SK-N-SH treated with all-trans-retinoic acid at 6 μM for 48 hours (cell line): Measurements from ENCODE around the gene HOXC10.

ENCODE experiments used
- ATAC-seq: fragments of 200-7000 bp; cut with Tn5 transposase; 3 replicates; pipeline ENCODE4 v1.9.1; 2020; ENCODE audit warnings: mild to moderate bottlenecking, moderate library complexity
- ARNTL ChIP-seq: fragments of 450-650 bp; formaldehyde crosslinking; IDR thresholded peaks from 2 replicates; pipeline ENCODE4 v1.5.0; 2020; ENCODE audit warnings: low read depth, mild to moderate bottlenecking, moderate library complexity, borderline replicate concordance
- BACH2 ChIP-seq: fragments of 250-450 bp; sonication (Bioruptor Pico); IDR thresholded peaks from 2 replicates; pipeline ENCODE4 v1.9.0; 2021; ENCODE audit warnings: mild to moderate bottlenecking, borderline replicate concordance
- CSDC2 ChIP-seq: fragments of 250-450 bp; sonication (Bioruptor Pico); IDR thresholded peaks from 2 replicates; pipeline ENCODE4 v1.5.0; 2020; ENCODE audit warnings: mild to moderate bottlenecking, moderate library complexity
- CSRNP3 ChIP-seq: fragments of 250-450 bp; sonication (Bioruptor Pico); IDR thresholded peaks from 2 replicates; pipeline ENCODE4 v1.5.1; 2021; ENCODE audit warnings: mild to moderate bottlenecking, moderate library complexity
- ESRRG ChIP-seq: fragments of 250-450 bp; sonication (Bioruptor Pico); IDR thresholded peaks from 2 replicates; pipeline ENCODE4 v1.6.1; 2021; ENCODE audit warnings: mild to moderate bottlenecking
- GLIS3 ChIP-seq: fragments of 250-450 bp; sonication (Bioruptor Pico); IDR thresholded peaks from 2 replicates; pipeline ENCODE4 v1.5.0; 2020; ENCODE audit warnings: mild to moderate bottlenecking, moderate library complexity
- ISL1 ChIP-seq: fragments of 250-450 bp; sonication (Bioruptor Pico); IDR thresholded peaks from 2 replicates; pipeline ENCODE4 v2.1.2; 2022; ENCODE audit warnings: mild to moderate bottlenecking, moderate library complexity
- OSR1 ChIP-seq: fragments of 250-450 bp; sonication (Bioruptor Pico); IDR thresholded peaks from 2 replicates; pipeline ENCODE4 v1.8.0; 2022; ENCODE audit warnings: moderate library complexity, mild to moderate bottlenecking, inconsistent platforms
- PATZ1 ChIP-seq: fragments of 250-450 bp; sonication (Bioruptor Pico); IDR thresholded peaks from 2 replicates; pipeline ENCODE4 v1.8.0; 2020; ENCODE audit warnings: mild to moderate bottlenecking, moderate library complexity, borderline replicate concordance
- POU6F1 ChIP-seq: fragments of 250-450 bp; sonication (Bioruptor Pico); IDR thresholded peaks from 2 replicates; pipeline ENCODE4 v1.8.0; 2021; ENCODE audit warnings: low read depth, mild to moderate bottlenecking, moderate library complexity, borderline replicate concordance
- PPARA ChIP-seq: fragments of 250-450 bp; sonication (Bioruptor Pico); IDR thresholded peaks from 2 replicates; pipeline ENCODE4 v1.5.0; 2020; ENCODE audit warnings: mild to moderate bottlenecking, borderline replicate concordance
- RARB ChIP-seq: fragments of 250-450 bp; sonication (Bioruptor Pico); IDR thresholded peaks from 2 replicates; pipeline ENCODE4 v1.8.0; 2021; ENCODE audit warnings: mild to moderate bottlenecking, moderate library complexity
- SNAI2 ChIP-seq: fragments of 250-450 bp; sonication (Bioruptor Pico); IDR thresholded peaks from 2 replicates; pipeline ENCODE4 v1.5.0; 2020; ENCODE audit warnings: mild to moderate bottlenecking, moderate library complexity
- TCF4 ChIP-seq: fragments of 250-450 bp; sonication (Bioruptor Pico); IDR thresholded peaks from 2 replicates; pipeline ENCODE4 v1.8.0; 2021; ENCODE audit warnings: mild to moderate bottlenecking, moderate library complexity, borderline replicate concordance
- TOX ChIP-seq: fragments of 250-450 bp; sonication (Bioruptor Pico); IDR thresholded peaks from 2 replicates; pipeline ENCODE4 v1.8.0; 2021; ENCODE audit warnings: mild to moderate bottlenecking, moderate library complexity, borderline replicate concordance
- ZC3H10 ChIP-seq: fragments of 250-450 bp; sonication (Bioruptor Pico); IDR thresholded peaks from 2 replicates; pipeline ENCODE4 v1.5.1; 2021; ENCODE audit warnings: mild to moderate bottlenecking, moderate library complexity
- ZFP3 ChIP-seq: fragments of 250-450 bp; sonication (Bioruptor Pico); IDR thresholded peaks from 2 replicates; pipeline ENCODE4 v1.5.0; 2020; ENCODE audit warnings: mild to moderate bottlenecking, moderate library complexity
- ZFP30 ChIP-seq: fragments of 450-650 bp; formaldehyde crosslinking; IDR thresholded peaks from 2 replicates; pipeline ENCODE4 v1.5.0; 2022; ENCODE audit warnings: mild to moderate bottlenecking, moderate library complexity
- ZNF565 ChIP-seq: fragments of 450-650 bp; formaldehyde crosslinking; conservative IDR thresholded peaks from 2 replicates; pipeline ENCODE4 v1.5.0; 2020; ENCODE audit warnings: low read depth, mild to moderate bottlenecking, moderate library complexity
- ZNF70 ChIP-seq: fragments of 450-650 bp; formaldehyde crosslinking; IDR thresholded peaks from 2 replicates; pipeline ENCODE4 v1.5.0; 2020; ENCODE audit warnings: mild to moderate bottlenecking, moderate library complexity
- ZNF8 ChIP-seq: fragments of 450-650 bp; formaldehyde crosslinking; IDR thresholded peaks from 2 replicates; pipeline ENCODE4 v1.5.0; 2020; ENCODE audit warnings: mild to moderate bottlenecking, moderate library complexity
- TF ChIP-seq, protein P1 (sequence below): fragments of 250-450 bp; sonication (Bioruptor Pico); IDR thresholded peaks from 2 replicates; pipeline ENCODE4 v1.5.0; 2020; ENCODE audit warnings: mild to moderate bottlenecking, moderate library complexity
- TF ChIP-seq, protein P2 (sequence below): fragments of 250-450 bp; sonication (Bioruptor Pico); IDR thresholded peaks from 2 replicates; pipeline ENCODE4 v1.5.1; 2020; ENCODE audit warnings: low read depth, mild to moderate bottlenecking, moderate library complexity

The HOXC10 gene

DNA sequence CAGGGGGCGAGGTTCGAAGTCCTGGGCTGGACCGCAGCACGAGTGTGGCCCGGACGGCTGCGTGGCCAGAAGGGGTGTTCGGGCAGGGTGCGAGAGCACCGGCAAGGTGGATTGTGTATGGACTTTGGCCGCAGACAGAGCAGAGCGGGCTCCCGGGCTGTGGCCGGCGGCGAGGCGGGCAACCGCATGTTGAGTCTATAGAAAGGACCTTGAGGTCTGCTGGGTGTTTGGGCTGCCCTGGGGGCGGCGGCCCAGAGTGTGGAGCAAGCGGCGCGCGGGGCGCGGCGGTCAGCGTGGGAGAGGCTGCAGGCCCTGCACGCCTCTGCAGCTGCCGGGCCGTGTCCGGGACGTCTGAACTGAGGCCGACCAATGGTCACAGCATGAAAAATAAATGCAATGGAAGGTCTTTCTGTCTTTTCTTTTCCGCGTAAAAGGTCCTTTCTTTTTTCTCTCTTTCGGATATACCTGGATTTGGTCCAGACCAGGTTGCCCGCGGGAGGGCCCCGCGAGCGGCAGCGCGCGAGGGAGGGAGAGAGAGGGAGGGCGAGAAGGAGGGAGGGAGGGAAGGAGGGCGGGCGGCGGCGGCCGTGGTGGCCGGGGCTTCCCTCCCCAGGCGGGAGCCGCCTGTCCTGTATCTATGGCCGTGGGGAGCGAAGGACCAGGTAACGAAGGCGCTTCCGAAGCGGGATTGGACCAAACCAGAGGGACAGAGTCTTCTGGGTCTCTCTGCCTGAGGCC is 9.5 kb downstream of the HOXC10 start:
- TF ChIP-seq ZNF565 (CRISPR knock-in tag) (no peak), RARB (CRISPR knock-in tag) (no peak), PPARA (CRISPR knock-in tag) (no peak), GLIS3 (no peak), ZNF70 (CRISPR knock-in tag) (no peak), ZFP3 (CRISPR knock-in tag) (no peak), ARNTL (no peak), ZFP30 (CRISPR knock-in tag) (no peak), ISL1 (CRISPR knock-in tag) (no peak), ZNF8 (CRISPR knock-in tag) (no peak), CSDC2 (CRISPR knock-in tag) (no peak), POU6F1 (CRISPR knock-in tag) (no peak), TCF4 (CRISPR knock-in tag) (no peak), SNAI2 (CRISPR knock-in tag) (no peak), ESRRG (CRISPR knock-in tag) (no peak), CSRNP3 (CRISPR knock-in tag) (no peak), PATZ1 (CRISPR knock-in tag) (no peak)
- TF ChIP-seq, protein P1, sequence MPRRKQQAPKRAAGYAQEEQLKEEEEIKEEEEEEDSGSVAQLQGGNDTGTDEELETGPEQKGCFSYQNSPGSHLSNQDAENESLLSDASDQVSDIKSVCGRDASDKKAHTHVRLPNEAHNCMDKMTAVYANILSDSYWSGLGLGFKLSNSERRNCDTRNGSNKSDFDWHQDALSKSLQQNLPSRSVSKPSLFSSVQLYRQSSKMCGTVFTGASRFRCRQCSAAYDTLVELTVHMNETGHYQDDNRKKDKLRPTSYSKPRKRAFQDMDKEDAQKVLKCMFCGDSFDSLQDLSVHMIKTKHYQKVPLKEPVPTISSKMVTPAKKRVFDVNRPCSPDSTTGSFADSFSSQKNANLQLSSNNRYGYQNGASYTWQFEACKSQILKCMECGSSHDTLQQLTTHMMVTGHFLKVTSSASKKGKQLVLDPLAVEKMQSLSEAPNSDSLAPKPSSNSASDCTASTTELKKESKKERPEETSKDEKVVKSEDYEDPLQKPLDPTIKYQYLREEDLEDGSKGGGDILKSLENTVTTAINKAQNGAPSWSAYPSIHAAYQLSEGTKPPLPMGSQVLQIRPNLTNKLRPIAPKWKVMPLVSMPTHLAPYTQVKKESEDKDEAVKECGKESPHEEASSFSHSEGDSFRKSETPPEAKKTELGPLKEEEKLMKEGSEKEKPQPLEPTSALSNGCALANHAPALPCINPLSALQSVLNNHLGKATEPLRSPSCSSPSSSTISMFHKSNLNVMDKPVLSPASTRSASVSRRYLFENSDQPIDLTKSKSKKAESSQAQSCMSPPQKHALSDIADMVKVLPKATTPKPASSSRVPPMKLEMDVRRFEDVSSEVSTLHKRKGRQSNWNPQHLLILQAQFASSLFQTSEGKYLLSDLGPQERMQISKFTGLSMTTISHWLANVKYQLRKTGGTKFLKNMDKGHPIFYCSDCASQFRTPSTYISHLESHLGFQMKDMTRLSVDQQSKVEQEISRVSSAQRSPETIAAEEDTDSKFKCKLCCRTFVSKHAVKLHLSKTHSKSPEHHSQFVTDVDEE (CRISPR knock-in tag): no peak
- TF ChIP-seq, protein P2, sequence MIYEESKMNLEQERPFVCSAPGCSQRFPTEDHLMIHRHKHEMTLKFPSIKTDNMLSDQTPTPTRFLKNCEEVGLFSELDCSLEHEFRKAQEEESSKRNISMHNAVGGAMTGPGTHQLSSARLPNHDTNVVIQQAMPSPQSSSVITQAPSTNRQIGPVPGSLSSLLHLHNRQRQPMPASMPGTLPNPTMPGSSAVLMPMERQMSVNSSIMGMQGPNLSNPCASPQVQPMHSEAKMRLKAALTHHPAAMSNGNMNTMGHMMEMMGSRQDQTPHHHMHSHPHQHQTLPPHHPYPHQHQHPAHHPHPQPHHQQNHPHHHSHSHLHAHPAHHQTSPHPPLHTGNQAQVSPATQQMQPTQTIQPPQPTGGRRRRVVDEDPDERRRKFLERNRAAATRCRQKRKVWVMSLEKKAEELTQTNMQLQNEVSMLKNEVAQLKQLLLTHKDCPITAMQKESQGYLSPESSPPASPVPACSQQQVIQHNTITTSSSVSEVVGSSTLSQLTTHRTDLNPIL (CRISPR knock-in tag): no peak
- ATAC-seq: peak; percentile 36

- ATAC-seq: peak; percentile 2; the same call in 1 of the 3 replicates
- TF ChIP-seq ARNTL: no peak
- TF ChIP-seq ZC3H10: no peak
- no peak for TF ChIP-seq ZNF565 (CRISPR knock-in tag)
- TF ChIP-seq ISL1 (CRISPR knock-in tag): no peak
- TF ChIP-seq ZNF70 (CRISPR knock-in tag): no peak
- no peak for TF ChIP-seq OSR1 (CRISPR knock-in tag)
- TF ChIP-seq ZFP30 (CRISPR knock-in tag): no peak
- TF ChIP-seq ESRRG (CRISPR knock-in tag): no peak
- no peak for TF ChIP-seq TOX
- TF ChIP-seq SNAI2 (CRISPR knock-in tag): no peak
- TF ChIP-seq, protein P1 (CRISPR knock-in tag): no peak
- no peak for TF ChIP-seq CSRNP3 (CRISPR knock-in tag)
- no peak for TF ChIP-seq PPARA (CRISPR knock-in tag)
- no peak for TF ChIP-seq BACH2 (CRISPR knock-in tag)
- no peak for TF ChIP-seq ZNF8 (CRISPR knock-in tag)
- no peak for TF ChIP-seq PATZ1 (CRISPR knock-in tag)
- no peak for TF ChIP-seq GLIS3
Observed at GRCh38 chr12:53995002-53995377, 10.0 kb downstream of the HOXC10 start.
